Measurements from ENCODE around the gene CAMTA1.

The CAMTA1 gene

GRCh38 chr1:7538033-7538432 is 752.8 kb downstream of the CAMTA1 start (continued):
- TF ChIP-seq ZNF211 (tag by site-specific recombination; IDR thresholded peaks at IDR 0.05; ENCODE audit: low read depth) (no peak), ZNF623 (tag by site-specific recombination; IDR thresholded peaks at IDR 0.05) (no peak), ZNF514 (tag by site-specific recombination; IDR thresholded peaks at IDR 0.05) (no peak), ZNF580 (tag by site-specific recombination; IDR thresholded peaks at IDR 0.05) (no peak), ZNF48 (tag by site-specific recombination; IDR thresholded peaks at IDR 0.05) (no peak), ZNF629 (tag by site-specific recombination; IDR thresholded peaks at IDR 0.05) (peak; percentile 94)

DNA sequence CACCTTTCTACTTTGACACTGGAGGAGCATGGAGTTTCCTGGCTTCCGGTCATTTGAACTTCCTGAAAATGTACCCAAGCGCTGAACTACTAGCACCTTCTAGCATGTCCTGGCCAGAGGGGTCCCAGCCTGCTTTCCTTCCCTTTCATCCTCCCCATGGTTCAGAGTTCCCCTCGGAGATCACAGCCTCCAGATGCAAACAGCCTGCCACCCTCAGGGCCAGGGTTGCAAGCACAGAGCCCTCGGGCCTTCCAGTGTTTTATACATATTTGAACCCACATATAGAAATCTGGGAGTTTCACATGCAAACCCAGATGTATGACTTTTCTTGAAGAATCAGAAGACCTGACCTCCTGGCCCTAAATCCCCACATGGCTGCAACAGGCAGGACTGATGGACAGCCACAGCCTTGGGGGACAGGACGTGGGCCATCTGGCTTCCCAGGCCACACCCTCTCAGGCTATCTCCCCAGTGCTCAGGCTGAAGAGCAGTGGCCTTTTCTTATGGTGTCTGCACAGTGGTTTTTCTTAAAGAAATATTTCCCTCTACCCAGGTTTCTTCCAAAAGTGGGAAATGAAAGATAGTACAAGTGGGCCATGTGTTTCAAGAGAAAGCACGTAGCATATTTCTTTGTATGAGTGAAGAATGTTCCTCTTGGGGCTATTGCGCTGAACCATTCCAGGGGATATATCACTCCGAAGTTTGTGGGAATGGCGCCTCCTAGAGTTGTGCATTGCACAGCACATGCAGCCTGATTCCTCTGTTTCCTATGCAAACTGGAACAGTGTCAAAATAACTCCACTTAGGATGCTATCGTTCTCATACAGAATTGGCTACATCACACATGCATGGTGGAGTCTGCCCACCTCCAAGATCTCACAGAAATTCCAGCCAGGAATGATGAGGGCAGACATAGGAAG is 753.9 kb downstream of the CAMTA1 start:
- ChIA-PET POLR2A (no interaction called here), CTCF (interaction anchor here (0.7 to 1.9 kb wide), 17 partner anchors 9 to 820 kb away, joined by 3 to 11 read pairs (median 4); no protein-coding TSS in a partner anchor)
- H3K4me3 ChIP-seq (ENCODE audit: low read depth, low read length), result no peak overlapping the region
- H3K27ac ChIP-seq (ENCODE audit: extremely low read depth, low read depth, low read length), result no peak overlapping the region
- H3K4me1 ChIP-seq (ENCODE audit: control insufficient read depth, insufficient read depth, low read length), result no peaks in the 10 kb centered on the region
- no peaks in the 10 kb centered on the region for H3K36me3 ChIP-seq (ENCODE audit: control insufficient read depth in 2 of 2, insufficient read depth in 1 of 2, low read length in 2 of 2)
- H3K9me3 ChIP-seq (ENCODE audit: control insufficient read depth, insufficient read depth, low read depth, low read length), result no peaks in the 10 kb centered on the region
- TF ChIP-seq ZNF639 (tag by site-specific recombination; IDR thresholded peaks at IDR 0.05), result no peak
- TF ChIP-seq KLF10 (tag by site-specific recombination; IDR thresholded peaks at IDR 0.05), result no peak
- TF ChIP-seq ZNF785 (tag by site-specific recombination; IDR thresholded peaks at IDR 0.05), result no peak
- TF ChIP-seq SCRT2 (tag by site-specific recombination; IDR thresholded peaks at IDR 0.05), result no peak
- no peak for TF ChIP-seq ZXDB (tag by site-specific recombination; IDR thresholded peaks at IDR 0.05)
- no peak for TF ChIP-seq KLF8 (tag by site-specific recombination; IDR thresholded peaks at IDR 0.05)
- TF ChIP-seq ZNF654 (tag by site-specific recombination; IDR thresholded peaks at IDR 0.05; ENCODE audit: low read depth), result no peak
- no peak for TF ChIP-seq ZEB2 (tag by site-specific recombination; IDR thresholded peaks at IDR 0.05)
- no peak for TF ChIP-seq ZNF529 (tag by site-specific recombination; IDR thresholded peaks at IDR 0.05; ENCODE audit: insufficient replicate concordance)

DNA sequence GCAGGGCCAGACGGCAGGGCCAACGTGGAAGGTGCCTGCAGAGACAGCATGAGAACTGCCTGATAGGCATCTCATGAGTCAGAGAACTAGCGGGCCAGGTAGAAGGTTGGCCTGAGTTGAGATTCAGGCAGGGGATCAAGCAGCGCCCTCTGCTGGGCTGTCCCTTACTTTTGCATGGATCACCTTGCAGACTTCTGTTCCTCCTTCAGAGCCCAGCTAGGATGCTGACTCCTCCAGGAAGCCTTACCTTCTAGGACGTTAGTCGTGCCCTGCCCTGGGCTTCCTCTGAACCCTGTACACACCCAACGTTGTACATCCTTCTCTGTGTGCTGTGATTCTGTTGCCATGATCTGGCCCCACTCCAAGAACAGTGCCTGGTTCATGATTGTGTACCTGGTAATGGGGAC is 754.5 kb downstream of the CAMTA1 start:
- Histone ChIP-seq H3K4me3 (ENCODE audit: low read depth, low read length) (no peak overlapping the region), H3K9me3 (ENCODE audit: control insufficient read depth, insufficient read depth, low read depth, low read length) (no peaks in the 10 kb centered on the region), H3K36me3 (ENCODE audit: control insufficient read depth in 2 of 2, insufficient read depth in 1 of 2, low read length in 2 of 2) (no peaks in the 10 kb centered on the region), H3K4me1 (ENCODE audit: control insufficient read depth, insufficient read depth, low read length) (no peaks in the 10 kb centered on the region), H3K27ac (ENCODE audit: extremely low read depth, low read depth, low read length) (no peak overlapping the region)
- POLR2A ChIA-PET, result no interaction called here
- CTCF ChIA-PET, result interaction anchor here (0.5 to 1.5 kb wide), 21 partner anchors 12 to 821 kb away, joined by 3 to 11 read pairs (median 4); no protein-coding TSS in a partner anchor
- TF ChIP-seq ZNF274 (IDR thresholded peaks at IDR 0.05; ENCODE audit: low read length), result no peak
- no peak for TF ChIP-seq ZNF274 (tag by site-specific recombination; IDR thresholded peaks at IDR 0.05; ENCODE audit: borderline replicate concordance)
- TF ChIP-seq ZSCAN16 (tag by site-specific recombination; IDR thresholded peaks at IDR 0.05), result no peak
- 0 out of 2 replicates have a peak, but pooled peaks have one; percentile 27 for TF ChIP-seq ZBTB17 (tag by site-specific recombination; IDR thresholded peaks at IDR 0.05)
- TF ChIP-seq ZNF768 (tag by site-specific recombination; IDR thresholded peaks at IDR 0.05), result no peak
- TF ChIP-seq, protein P1, sequence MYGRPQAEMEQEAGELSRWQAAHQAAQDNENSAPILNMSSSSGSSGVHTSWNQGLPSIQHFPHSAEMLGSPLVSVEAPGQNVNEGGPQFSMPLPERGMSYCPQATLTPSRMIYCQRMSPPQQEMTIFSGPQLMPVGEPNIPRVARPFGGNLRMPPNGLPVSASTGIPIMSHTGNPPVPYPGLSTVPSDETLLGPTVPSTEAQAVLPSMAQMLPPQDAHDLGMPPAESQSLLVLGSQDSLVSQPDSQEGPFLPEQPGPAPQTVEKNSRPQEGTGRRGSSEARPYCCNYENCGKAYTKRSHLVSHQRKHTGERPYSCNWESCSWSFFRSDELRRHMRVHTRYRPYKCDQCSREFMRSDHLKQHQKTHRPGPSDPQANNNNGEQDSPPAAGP (tag by site-specific recombination; IDR thresholded peaks at IDR 0.05), result 0 out of 2 replicates have a peak, but pooled peaks have one; percentile 22
- peak; percentile 69 for TF ChIP-seq ZNF654 (tag by site-specific recombination; IDR thresholded peaks at IDR 0.05; ENCODE audit: low read depth)
- TF ChIP-seq ZBTB20 (tag by site-specific recombination; IDR thresholded peaks at IDR 0.05), result no peak
- TF ChIP-seq TRIM28 (IDR thresholded peaks at IDR 0.05; ENCODE audit: borderline replicate concordance, low read length), result no peak
- TF ChIP-seq KLF7 (tag by site-specific recombination; IDR thresholded peaks at IDR 0.05; ENCODE audit: borderline replicate concordance), result no peak
- TF ChIP-seq ZNF2 (tag by site-specific recombination; IDR thresholded peaks at IDR 0.05), result peak; percentile 70; the same call in 1 of the 2 replicates
- peak; percentile 74 for TF ChIP-seq ZFP3 (tag by site-specific recombination; IDR thresholded peaks at IDR 0.05; ENCODE audit: low read depth)

Measured in HEK293 (cell line).